ENCODE results near the gene MAFF. TPM values are rescaled to one million over a fixed set of nuclear protein-coding genes. Genes with fewer than 3 reads are reported as not detected.
A peak's percentile ranks its signal among the peaks of the same experiment; 100 is the strongest.

The MAFF gene
- total and polyA plus RNA-seq, 9 of the 15 experiments (the other 6 are each of a cell fraction or from before 2014, with no cell fraction given): 0.51 to 8.0 (median 5.4) TPM

DNA sequence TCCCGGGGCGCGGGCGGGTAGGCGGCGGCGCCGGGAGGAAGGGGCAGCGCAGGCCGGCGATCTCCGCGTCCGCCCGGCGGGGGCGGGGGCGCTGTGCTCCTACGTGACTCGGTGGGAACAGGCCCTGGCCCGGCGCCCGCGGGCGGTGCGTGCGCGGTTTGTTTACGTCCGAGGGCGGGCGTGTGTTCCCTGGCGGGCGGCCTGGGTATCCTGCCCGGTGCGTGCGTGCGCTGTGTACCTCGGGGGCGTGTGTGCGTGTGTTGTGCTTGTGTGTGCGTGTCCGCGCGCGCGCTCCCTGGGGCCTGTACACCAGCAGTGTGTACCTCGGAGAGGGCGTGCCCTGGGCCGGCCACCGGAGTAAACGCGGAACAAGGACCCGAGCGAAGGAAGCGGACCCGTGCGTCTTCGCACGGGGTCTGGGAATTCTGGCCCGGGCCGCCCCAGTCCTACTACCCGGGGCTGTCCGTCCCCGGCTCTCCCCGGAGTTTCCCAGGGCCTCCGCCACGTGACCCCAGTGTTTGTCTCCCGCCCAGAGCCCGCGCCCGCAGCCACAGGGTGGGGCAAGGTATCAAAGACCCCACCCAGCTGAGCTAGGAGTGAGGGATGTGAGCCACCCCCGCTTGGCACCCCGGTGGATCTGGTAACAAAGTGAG, 769 bp downstream of the MAFF start (continued):
- TF ChIP-seq REST (IDR thresholded peaks at IDR 0.05; ENCODE audit: borderline replicate concordance): 0 out of 2 replicates have a peak, but pooled peaks have one; percentile 2
- no peak for TF ChIP-seq REST (CRISPR knock-in tag; IDR thresholded peaks at IDR 0.05; ENCODE audit: low read depth)
- TF ChIP-seq HBP1 (CRISPR knock-in tag; IDR thresholded peaks at IDR 0.05): no peak
- no peak for TF ChIP-seq ZNF785 (CRISPR knock-in tag; IDR thresholded peaks at IDR 0.05)
- no peak for TF ChIP-seq RBM39 (optimal IDR thresholded peaks at IDR 0.05; ENCODE audit: low read depth, low read length)
- no peak for TF ChIP-seq SLC30A9 (CRISPR knock-in tag; IDR thresholded peaks at IDR 0.05)
- no peak for TF ChIP-seq MCM2 (IDR thresholded peaks at IDR 0.05; ENCODE audit: low read depth)
- TF ChIP-seq HMGN3 (IDR thresholded peaks at IDR 0.05; ENCODE audit: borderline replicate concordance, extremely low read depth, insufficient read length, low read depth, low read length): peak; percentile 35
- no peak for TF ChIP-seq MECOM (CRISPR knock-in tag; IDR thresholded peaks at IDR 0.05)
- TF ChIP-seq CBX3 (IDR thresholded peaks at IDR 0.05; ENCODE audit: borderline replicate concordance in 1 of 2, low read length in 2 of 2): no peak
- TF ChIP-seq ZBTB43 (CRISPR knock-in tag; IDR thresholded peaks at IDR 0.05): no peak
- TF ChIP-seq RFX7 (CRISPR knock-in tag; IDR thresholded peaks at IDR 0.05): no peak
- no peak for TF ChIP-seq NR2C1 (IDR thresholded peaks at IDR 0.05)
- TF ChIP-seq NR2C1 (tag; IDR thresholded peaks at IDR 0.05): no peak
- no peak for TF ChIP-seq HNRNPK (IDR thresholded peaks at IDR 0.05; ENCODE audit: low read depth, low read length, poor library complexity, severe bottlenecking)
- TF ChIP-seq ZKSCAN1 (IDR thresholded peaks at IDR 0.05; ENCODE audit: low read depth, low read length): no peak
- TF ChIP-seq PHF20 (IDR thresholded peaks at IDR 0.05; ENCODE audit: partially characterized antibody): peak; percentile 23
- no peak for TF ChIP-seq SMAD3 (CRISPR knock-in tag; conservative IDR thresholded peaks at IDR 0.05)
